Naive thymus-derived CD4-positive, alpha-beta T cell (primary cell): ENCODE data around the gene METTL14. TPM values are rescaled to one million over a fixed set of nuclear protein-coding genes. Genes with fewer than 3 reads are reported as not detected.

Experiments
- ATAC-seq: fragments of 150-1000 bp; cut with Tn5 transposase; 2 replicates; pipeline ENCODE4 v1.10.0; 2021; ENCODE audit warnings: mild to moderate bottlenecking, moderate library complexity
- CTCF ChIA-PET: fragments of 350-600 bp; sonication (Branson Sonifier 250); formaldehyde crosslinking; loops from one replicate; lab custom pipeline; 2021; ENCODE audit warnings: antibody characterized with exemption; lab: Charles Lee
- POLR2A ChIA-PET: fragments of 350-600 bp; sonication (Branson Sonifier 250); formaldehyde crosslinking; loops from one replicate; lab custom pipeline; 2021; ENCODE audit warnings: antibody characterized with exemption, inconsistent platforms; lab: Charles Lee
- DNase-seq, 9 donors: peaks; one replicate each; pipeline versions ENCODE4 v3.0.0 to v3.0.0-alpha.2; 2020 to 2022; ENCODE audit warnings: mixed read lengths in 1 of 9
- H3K27ac ChIP-seq: one replicate; pipeline ENCODE4 v1.7.0; 2013; ENCODE audit warnings: mild to moderate bottlenecking, low read depth, low read length, moderate library complexity
- H3K27me3 ChIP-seq, 2 donors: one replicate each; pipeline ENCODE4 v1.7.0; 2013; ENCODE audit warnings: low read length in 2 of 2, mild to moderate bottlenecking in 2 of 2, moderate library complexity in 2 of 2; ENCODE audit not compliant: control insufficient read depth in 2 of 2, insufficient read depth in 2 of 2
- H3K36me3 ChIP-seq, 3 experiments: 1 replicate in 2 of 3; 2 replicates in 1 of 3; pipeline ENCODE4 v1.7.0; 2013; ENCODE audit warnings: low read length in 3 of 3, mild to moderate bottlenecking in 3 of 3, moderate library complexity in 1 of 3; ENCODE audit not compliant: insufficient read depth in 3 of 3, control insufficient read depth in 2 of 3
- H3K4me1 ChIP-seq, 2 donors: one replicate each; pipeline ENCODE4 v1.7.0; 2013; ENCODE audit warnings: low read length in 2 of 2, mild to moderate bottlenecking in 2 of 2, moderate library complexity in 1 of 2; ENCODE audit not compliant: control insufficient read depth in 2 of 2, insufficient read depth in 2 of 2
- H3K4me3 ChIP-seq: 2 replicates; pipeline ENCODE4 v1.7.0; 2013; ENCODE audit warnings: mild to moderate bottlenecking, low read length
- H3K9me3 ChIP-seq, 3 experiments: 1 replicate in 2 of 3; 2 replicates in 1 of 3; pipeline ENCODE4 v1.7.0; 2013; ENCODE audit warnings: low read length in 3 of 3; ENCODE audit not compliant: control insufficient read depth in 2 of 3
- H3K27ac Mint-ChIP-seq, 9 donors: one replicate each; pipeline ENCODE4 v1.8.0; 2020 to 2022; ENCODE audit warnings: mixed read lengths in 9 of 9, mild to moderate bottlenecking in 8 of 9, moderate library complexity in 5 of 9, inconsistent platforms in 2 of 9
- H3K27me3 Mint-ChIP-seq, 5 donors: one replicate each; pipeline ENCODE4 v1.8.0; 2021 to 2022; ENCODE audit warnings: mixed read lengths in 5 of 5, mild to moderate bottlenecking in 1 of 5
- H3K36me3 Mint-ChIP-seq, 5 donors: one replicate each; pipeline ENCODE4 v1.8.0; 2020 to 2022; ENCODE audit warnings: mixed read lengths in 5 of 5, mild to moderate bottlenecking in 3 of 5, inconsistent platforms in 1 of 5
- H3K4me1 Mint-ChIP-seq, 7 donors: one replicate each; pipeline ENCODE4 v1.8.0; 2020 to 2022; ENCODE audit warnings: mixed read lengths in 7 of 7, mild to moderate bottlenecking in 3 of 7, inconsistent platforms in 1 of 7
- H3K4me3 Mint-ChIP-seq, 10 donors: one replicate each; pipeline ENCODE4 v1.8.0; 2020 to 2022; ENCODE audit warnings: mild to moderate bottlenecking in 10 of 10, mixed read lengths in 10 of 10, moderate library complexity in 6 of 10, inconsistent platforms in 2 of 10
- H3K9me3 Mint-ChIP-seq, 11 donors: one replicate each; pipeline ENCODE4 v1.8.0; 2020 to 2022; ENCODE audit warnings: mixed read lengths in 11 of 11, mild to moderate bottlenecking in 4 of 11, inconsistent platforms in 1 of 11, moderate library complexity in 1 of 11
- intact Hi-C, 2 donors: fragments of 100-400 bp; cut with micrococcal nuclease; formaldehyde crosslinking; loops; one replicate each; pipeline ENCODE4 v1.15.1; 2023
- polyA plus RNA-seq, 2 donors: library from polyadenylated mRNA; unstranded; fragments of 300-500 nt; fragmentation: Illumina TruSeq; gene quantifications; one replicate each; pipeline ENCODE4 v1.2.3, GENCODE V29; 2021
- total RNA-seq, 6 experiments: library from RNA in 5 of 6; stranded (reverse) in 5 of 6; gene quantifications; 1 replicate in 5 of 6; 2 replicates in 1 of 6; pipeline ENCODE4 v1.2.3 and lab custom pipeline; 2021 to 2026

The METTL14 gene
- total and polyA plus RNA-seq, 7 experiments from 2014 or later, result 32.7 to 64.8 (median 48.3) TPM

DNA sequence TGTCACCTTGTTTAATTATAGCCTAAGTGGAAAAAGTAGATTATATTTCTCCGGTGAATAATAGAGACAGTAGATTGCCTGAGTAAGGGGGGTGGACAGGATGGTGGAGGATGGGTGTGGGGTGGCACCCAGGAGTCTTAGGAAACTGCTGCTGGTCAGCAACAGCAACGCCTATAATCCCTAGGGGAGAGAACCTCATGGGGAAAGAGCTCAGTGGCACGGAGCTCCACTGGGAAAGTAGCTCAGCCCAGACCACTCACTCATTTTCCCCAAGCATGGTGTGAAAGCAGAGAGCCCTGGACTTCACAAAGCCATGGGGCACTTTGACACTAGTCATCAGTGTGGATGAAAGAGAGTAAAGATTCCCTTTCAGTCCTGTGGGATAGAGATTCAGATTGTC, 31.1 kb downstream of the METTL14 start:
- ChIA-PET CTCF (no interaction called here), POLR2A (no interaction called here)
- H3K4me1 ChIP-seq, result no peaks in the 10 kb centered on the region
- intact Hi-C loops, result no loop called here
- H3K4me3 ChIP-seq, result no peak overlapping the region
- H3K27ac ChIP-seq, result no peak overlapping the region
- Mint-ChIP-seq H3K27me3 (no peaks in the 10 kb centered on the region), H3K36me3 (peaks cover 0 to 19% (median 8%) of the 10 kb centered on the region in 5 donors), H3K4me1 (peaks cover 0 to 10% (median 0%) of the 10 kb centered on the region in 7 donors), H3K4me3 (no peak overlapping the region), H3K9me3 (no peaks in the 10 kb centered on the region), H3K27ac (no peak overlapping the region)
- DNase-seq (no peak), ATAC-seq (no peak)
- H3K27me3 ChIP-seq, result no peaks in the 10 kb centered on the region
- no peaks in the 10 kb centered on the region for H3K36me3 ChIP-seq
- no peaks in the 10 kb centered on the region for H3K9me3 ChIP-seq

DNA sequence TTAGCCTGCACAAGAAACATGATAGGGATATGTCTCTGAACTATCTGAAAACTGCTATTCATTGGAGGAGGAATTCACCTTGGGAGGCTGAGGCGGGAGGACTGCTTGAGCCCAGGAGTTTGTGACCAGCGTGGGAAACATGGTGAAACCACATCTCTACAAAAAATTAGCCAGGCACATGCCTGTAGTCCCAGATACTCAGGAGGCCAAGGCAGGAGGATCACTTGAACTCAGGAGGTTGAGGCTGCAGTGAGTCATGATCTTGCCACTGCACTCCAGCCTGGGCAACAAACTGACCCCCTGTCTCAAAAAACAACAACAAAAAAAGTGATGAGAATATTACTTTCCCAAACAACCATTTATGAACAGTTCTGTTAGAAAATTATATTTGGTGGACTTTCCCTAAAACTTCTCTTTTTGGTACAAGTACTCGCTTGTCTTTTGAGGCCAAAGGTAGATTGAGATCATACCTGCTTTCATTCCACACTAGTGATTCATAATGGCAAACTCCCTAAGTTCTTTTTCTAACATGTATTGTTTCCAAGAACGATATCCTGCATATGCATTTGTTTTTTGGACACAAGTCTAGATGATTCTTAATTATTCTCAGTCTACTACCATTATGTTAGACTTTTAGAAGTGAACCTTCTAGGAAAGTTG, 33.4 kb downstream of the METTL14 start:
- DNase-seq (no peak), ATAC-seq (no peak)
- no peak overlapping the region for H3K4me3 Mint-ChIP-seq
- intact Hi-C loops, result no loop called here
- H3K27ac ChIP-seq, result no peak overlapping the region
- H3K27me3 Mint-ChIP-seq, result no peaks in the 10 kb centered on the region
- no peak overlapping the region for H3K27ac Mint-ChIP-seq
- H3K27me3 ChIP-seq, result no peaks in the 10 kb centered on the region
- H3K36me3 Mint-ChIP-seq, result peaks cover 0 to 13% (median 8%) of the 10 kb centered on the region in 5 donors
- no peak overlapping the region for H3K4me3 ChIP-seq
- H3K4me1 Mint-ChIP-seq, result peaks cover 0 to 2% (median 0%) of the 10 kb centered on the region in 7 donors
- POLR2A ChIA-PET, result no interaction called here
- CTCF ChIA-PET, result no interaction called here
- H3K36me3 ChIP-seq, result no peaks in the 10 kb centered on the region
- H3K4me1 ChIP-seq, result no peaks in the 10 kb centered on the region
- no peaks in the 10 kb centered on the region for H3K9me3 Mint-ChIP-seq
- no peaks in the 10 kb centered on the region for H3K9me3 ChIP-seq

DNA sequence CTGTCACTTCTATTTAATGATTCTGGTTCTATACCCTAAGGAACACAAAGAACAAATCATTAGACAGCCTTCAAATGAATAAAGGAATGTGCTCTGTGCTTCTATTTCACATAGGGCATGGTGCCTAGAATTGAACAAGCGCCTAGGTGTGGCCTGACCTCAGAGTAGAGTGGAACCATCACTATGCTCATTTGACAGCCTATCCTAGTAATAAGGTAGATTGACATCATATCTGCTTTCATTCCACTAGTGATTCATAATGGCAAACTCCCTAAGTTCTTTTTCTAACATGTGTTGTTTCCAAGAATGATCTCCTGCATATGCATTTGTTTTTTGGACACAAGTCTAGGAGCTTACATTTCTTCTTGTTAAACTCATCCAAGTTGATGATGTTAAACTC, 36.6 kb downstream of the METTL14 start:
- no peak for ATAC-seq
- peaks cover 0 to 3% (median 0%) of the 10 kb centered on the region in 7 donors for H3K4me1 Mint-ChIP-seq
- peaks cover 9 to 21% (median 20%) of the 10 kb centered on the region in 5 donors for H3K36me3 Mint-ChIP-seq
- ChIA-PET POLR2A (no interaction called here), CTCF (interaction anchor here (0.5 kb wide), 1 partner anchor 177 kb away, joined by 4 read pairs; no protein-coding TSS in a partner anchor)
- H3K27me3 Mint-ChIP-seq, result no peaks in the 10 kb centered on the region
- Histone ChIP-seq H3K4me1 (no peaks in the 10 kb centered on the region), H3K27ac (no peak overlapping the region), H3K4me3 (no peak overlapping the region), H3K27me3 (no peaks in the 10 kb centered on the region), H3K9me3 (no peaks in the 10 kb centered on the region), H3K36me3 (peaks cover 0 to 4% (median 0%) of the 10 kb centered on the region in 3 experiments)
- H3K9me3 Mint-ChIP-seq, result no peaks in the 10 kb centered on the region
- intact Hi-C loops, result no loop called here
- no peak overlapping the region for H3K4me3 Mint-ChIP-seq
- no peak for DNase-seq
- H3K27ac Mint-ChIP-seq, result no peak overlapping the region

DNA sequence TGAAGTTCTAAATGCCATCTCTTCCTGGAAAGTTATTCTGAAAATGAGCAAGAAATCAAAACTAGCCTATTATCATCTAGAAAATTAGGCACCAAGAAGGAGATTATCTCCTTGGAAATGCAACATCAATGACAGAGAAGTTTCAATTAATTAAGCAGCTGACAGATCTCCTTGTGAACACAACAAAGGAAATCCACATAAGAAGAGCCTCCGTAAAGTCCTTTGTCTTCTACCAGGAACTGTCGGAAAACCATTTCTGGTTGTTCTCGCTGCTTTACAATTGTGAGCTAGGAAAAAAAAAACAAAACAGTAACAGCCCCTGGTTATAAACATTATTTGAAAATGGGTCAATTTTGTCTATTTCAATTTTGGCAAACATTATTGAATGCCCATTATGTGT, 38.2 kb downstream of the METTL14 start:
- Mint-ChIP-seq H3K27me3 (no peaks in the 10 kb centered on the region), H3K4me1 (peaks cover 0 to 4% (median 0%) of the 10 kb centered on the region in 7 donors), H3K9me3 (no peaks in the 10 kb centered on the region), H3K27ac (no peak overlapping the region), H3K4me3 (no peak overlapping the region), H3K36me3 (peaks cover 11 to 24% (median 22%) of the 10 kb centered on the region in 5 donors)
- ChIA-PET POLR2A (no interaction called here), CTCF (no interaction called here)
- Histone ChIP-seq H3K36me3 (peaks cover 0 to 8% (median 0%) of the 10 kb centered on the region in 3 experiments), H3K4me1 (no peaks in the 10 kb centered on the region), H3K27me3 (no peaks in the 10 kb centered on the region), H3K9me3 (no peaks in the 10 kb centered on the region), H3K27ac (no peak overlapping the region), H3K4me3 (no peak overlapping the region)
- intact Hi-C loops, result no loop called here
- ATAC-seq, result no peak
- DNase-seq, result no peak

DNA sequence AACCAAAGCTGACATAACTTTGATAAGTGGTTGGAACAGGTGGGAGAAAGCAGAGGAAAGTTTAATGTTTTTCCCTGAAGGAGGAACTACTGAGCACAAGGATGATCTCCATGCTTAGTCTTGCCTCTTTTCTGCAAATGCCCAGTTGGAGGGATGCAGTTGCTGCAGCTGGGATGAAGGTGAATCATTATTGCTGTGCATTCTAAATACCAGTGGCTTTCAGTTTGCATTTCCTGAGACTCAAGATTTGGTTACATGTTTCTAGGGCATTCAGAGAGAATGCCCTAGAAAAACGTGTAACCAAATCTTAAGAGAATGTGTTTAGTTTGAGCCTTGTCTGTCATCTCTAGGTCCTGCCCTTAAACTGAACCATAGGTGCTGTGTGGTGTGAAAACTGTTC, 42.2 kb downstream of the METTL14 start:
- DNase-seq, result no peak
- intact Hi-C loops, result no loop called here
- Mint-ChIP-seq H3K27me3 (no peaks in the 10 kb centered on the region), H3K27ac (no peak overlapping the region), H3K4me3 (no peak overlapping the region), H3K36me3 (peaks cover 14 to 23% (median 17%) of the 10 kb centered on the region in 5 donors), H3K4me1 (peaks cover 0 to 26% (median 17%) of the 10 kb centered on the region in 7 donors), H3K9me3 (no peaks in the 10 kb centered on the region)
- ChIA-PET CTCF (no interaction called here), POLR2A (interaction anchor here (1.7 kb wide), 1 partner anchor 42 kb away, joined by 5 read pairs; the partner anchor contains the start of gene METTL14)
- H3K4me3 ChIP-seq, result no peak overlapping the region
- no peak overlapping the region for H3K27ac ChIP-seq
- H3K36me3 ChIP-seq, result peaks cover 0 to 8% (median 0%) of the 10 kb centered on the region in 3 experiments
- no peak for ATAC-seq
- H3K9me3 ChIP-seq, result no peaks in the 10 kb centered on the region
- no peaks in the 10 kb centered on the region for H3K27me3 ChIP-seq
- H3K4me1 ChIP-seq, result peaks cover 0 to 13% of the 10 kb centered on the region in 2 donors

DNA sequence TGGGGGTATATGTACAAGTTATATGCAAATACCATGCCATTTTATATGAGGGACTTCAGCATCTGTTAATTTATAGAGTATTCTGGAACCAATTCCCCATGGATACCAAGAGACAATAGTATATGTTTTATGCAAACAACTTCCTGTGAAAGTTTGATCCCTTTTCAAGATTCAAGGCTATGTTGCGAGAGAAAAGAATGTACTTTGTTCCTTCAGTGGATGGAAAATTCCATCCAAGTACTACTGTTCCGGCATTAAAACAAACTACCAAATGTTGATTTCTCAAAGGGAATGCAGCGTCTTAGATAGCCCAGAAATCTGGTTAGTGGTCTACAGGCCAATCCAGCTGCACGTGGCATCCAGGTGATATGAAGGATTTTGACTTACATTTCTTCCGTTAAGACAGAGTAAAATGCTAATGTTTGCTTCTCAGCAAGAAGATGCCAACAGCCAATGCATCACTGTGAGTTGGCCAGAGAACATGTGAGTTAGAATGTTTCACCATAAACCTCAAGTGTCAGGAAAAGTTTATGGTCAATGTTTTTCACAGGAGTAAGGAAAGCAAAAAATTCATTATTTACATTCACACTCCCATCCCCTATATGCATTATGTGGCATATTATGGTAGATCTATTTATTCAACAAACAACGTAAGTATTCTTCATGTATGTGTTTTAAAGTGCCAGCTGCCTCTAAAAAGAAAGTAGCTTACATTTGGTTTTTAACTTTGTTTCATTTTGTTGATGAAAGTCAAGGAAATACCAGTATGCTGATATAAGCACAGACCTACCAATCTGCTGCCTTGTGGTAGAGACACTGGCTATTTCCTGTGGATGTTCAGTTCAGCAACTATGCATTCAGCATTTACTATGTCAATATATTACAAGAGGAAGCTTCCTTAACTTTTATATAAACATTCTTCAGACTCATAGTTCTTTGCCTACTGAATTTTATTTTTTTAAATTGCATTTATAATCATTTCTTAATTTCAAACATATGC, 44.4 kb downstream of the METTL14 start:
- H3K4me3 Mint-ChIP-seq, result peak overlapping the region in 7 of 10 donors; percentile 14 to 69 (median 54)
- CTCF ChIA-PET, result interaction anchor here (1.0 kb wide), 1 partner anchor 12 kb away, joined by 4 read pairs; no protein-coding TSS in a partner anchor
- peaks cover 0 to 8% (median 6%) of the 10 kb centered on the region in 3 experiments for H3K36me3 ChIP-seq

More for the DNA sequence above, 44.4 kb downstream of the METTL14 start:
- ATAC-seq, result peak; percentile 74
- Histone ChIP-seq H3K9me3 (no peaks in the 10 kb centered on the region), H3K27me3 (no peaks in the 10 kb centered on the region), H3K4me3 (no peak overlapping the region), H3K4me1 (peaks cover 0 to 13% of the 10 kb centered on the region in 2 donors), H3K27ac (no peak overlapping the region)
- Mint-ChIP-seq H3K27ac (peak overlapping the region; percentile 11 to 89 (median 66)), H3K36me3 (peaks cover 14 to 32% (median 19%) of the 10 kb centered on the region in 5 donors), H3K27me3 (no peaks in the 10 kb centered on the region), H3K4me1 (peaks cover 0 to 26% (median 17%) of the 10 kb centered on the region in 7 donors), H3K9me3 (no peaks in the 10 kb centered on the region)
- peak in 5 of 9 donors; percentile 8 to 52 (median 44) for DNase-seq
- intact Hi-C loops, result loop anchor here in 1 of 2 donors (5.0 kb wide), 1 partner anchor 42 kb away; the partner anchor contains the start of gene METTL14
- POLR2A ChIA-PET, result interaction anchor here (0.7 kb wide), 1 partner anchor 36 kb away, joined by 3 read pairs; no protein-coding TSS in a partner anchor
